GM12801 (cell line): ENCODE results near the gene IL1RAPL1.

Source experiments
- TF ChIP-seq, protein P1 (sequence below): IDR thresholded peaks from one replicate; pipeline ENCODE4 v1.5.1; 2011; ENCODE audit warnings: control low read depth; ENCODE audit not compliant: insufficient read length; ENCODE audit errors: extremely low read depth

Gene IL1RAPL1

DNA sequence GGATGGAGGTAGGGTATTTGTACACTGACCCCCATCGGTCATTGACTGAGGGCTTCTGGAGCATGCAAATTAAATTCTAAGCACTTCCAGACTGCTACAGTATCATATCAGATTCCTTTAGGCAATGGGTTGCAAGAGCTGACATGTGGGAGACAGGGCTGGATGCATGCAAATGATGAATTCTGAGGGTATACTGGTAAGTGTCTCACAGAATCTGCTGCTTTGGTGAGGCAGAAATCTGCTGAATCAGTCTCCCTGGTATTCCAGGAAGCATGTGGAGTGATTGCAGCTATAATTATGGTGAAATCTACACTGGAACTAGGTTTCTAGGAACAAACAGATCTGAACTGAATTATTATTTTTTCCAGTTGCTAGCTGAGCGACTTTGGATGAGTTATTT lies 943.3 kb downstream of the IL1RAPL1 start:
- TF ChIP-seq, protein P1, sequence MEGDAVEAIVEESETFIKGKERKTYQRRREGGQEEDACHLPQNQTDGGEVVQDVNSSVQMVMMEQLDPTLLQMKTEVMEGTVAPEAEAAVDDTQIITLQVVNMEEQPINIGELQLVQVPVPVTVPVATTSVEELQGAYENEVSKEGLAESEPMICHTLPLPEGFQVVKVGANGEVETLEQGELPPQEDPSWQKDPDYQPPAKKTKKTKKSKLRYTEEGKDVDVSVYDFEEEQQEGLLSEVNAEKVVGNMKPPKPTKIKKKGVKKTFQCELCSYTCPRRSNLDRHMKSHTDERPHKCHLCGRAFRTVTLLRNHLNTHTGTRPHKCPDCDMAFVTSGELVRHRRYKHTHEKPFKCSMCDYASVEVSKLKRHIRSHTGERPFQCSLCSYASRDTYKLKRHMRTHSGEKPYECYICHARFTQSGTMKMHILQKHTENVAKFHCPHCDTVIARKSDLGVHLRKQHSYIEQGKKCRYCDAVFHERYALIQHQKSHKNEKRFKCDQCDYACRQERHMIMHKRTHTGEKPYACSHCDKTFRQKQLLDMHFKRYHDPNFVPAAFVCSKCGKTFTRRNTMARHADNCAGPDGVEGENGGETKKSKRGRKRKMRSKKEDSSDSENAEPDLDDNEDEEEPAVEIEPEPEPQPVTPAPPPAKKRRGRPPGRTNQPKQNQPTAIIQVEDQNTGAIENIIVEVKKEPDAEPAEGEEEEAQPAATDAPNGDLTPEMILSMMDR = no peak

DNA sequence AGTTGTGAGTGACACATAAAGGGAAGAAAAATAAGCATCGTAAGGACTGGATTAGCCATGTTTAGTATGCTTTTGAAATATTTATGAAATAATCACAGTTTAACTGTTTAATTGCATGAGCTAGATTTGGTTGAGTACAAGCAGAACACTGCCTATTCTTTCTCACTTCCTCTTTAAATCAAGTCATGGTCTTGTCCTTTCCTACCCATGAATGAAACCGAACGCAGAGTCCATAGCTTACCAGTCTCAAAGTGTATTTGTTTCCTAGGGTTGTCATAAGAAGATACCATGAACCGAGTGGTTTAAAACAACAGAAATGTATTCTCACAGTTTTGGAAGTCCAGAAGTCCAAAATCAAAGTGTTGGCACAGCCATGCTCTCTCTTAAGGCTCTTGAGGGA lies 944.1 kb downstream of the IL1RAPL1 start:
- TF ChIP-seq, protein P1 = no peak

GRCh38 chrX:29535212-29536162 lies 948.2 kb downstream of the IL1RAPL1 start:
- TF ChIP-seq, protein P1 = no peak

DNA sequence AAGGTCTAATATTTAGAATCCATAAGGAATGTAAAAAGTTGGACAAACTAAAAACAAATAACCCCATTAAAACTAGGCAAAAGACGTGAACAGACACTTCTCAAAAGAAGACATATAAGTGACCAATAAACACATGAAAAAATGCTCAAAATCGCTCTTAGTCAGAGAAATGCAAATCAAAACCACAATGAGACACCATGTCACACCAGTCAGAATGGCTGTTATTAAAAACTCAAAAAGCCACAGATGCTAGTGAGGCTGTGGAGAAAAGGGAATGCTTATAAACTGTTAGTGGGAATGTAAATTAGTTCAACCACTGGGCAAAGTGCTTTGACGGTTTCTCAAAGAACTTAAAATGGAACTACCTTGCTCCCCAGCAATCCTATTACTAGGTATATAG lies 953.8 kb downstream of the IL1RAPL1 start:
- TF ChIP-seq, protein P1 = no peak

DNA sequence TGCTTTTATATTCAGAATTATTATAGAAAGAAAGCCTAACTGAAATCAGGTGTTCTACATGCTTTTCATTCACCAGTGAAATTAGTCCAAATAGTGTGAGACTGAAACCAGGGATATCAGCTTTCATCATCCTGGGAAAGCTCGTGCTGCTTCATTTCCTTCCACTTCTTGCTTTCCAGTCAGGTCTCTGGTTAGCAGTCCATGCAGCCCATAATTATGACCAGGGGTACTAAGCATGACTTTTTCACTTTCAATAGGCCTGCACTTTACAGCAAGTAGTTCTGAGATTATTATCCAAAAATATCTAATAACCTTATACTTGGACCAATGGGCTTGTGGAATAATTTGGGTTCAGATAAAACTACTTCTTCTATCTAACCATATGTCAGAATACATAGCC lies 954.9 kb downstream of the IL1RAPL1 start:
- TF ChIP-seq, protein P1 = no peak

DNA sequence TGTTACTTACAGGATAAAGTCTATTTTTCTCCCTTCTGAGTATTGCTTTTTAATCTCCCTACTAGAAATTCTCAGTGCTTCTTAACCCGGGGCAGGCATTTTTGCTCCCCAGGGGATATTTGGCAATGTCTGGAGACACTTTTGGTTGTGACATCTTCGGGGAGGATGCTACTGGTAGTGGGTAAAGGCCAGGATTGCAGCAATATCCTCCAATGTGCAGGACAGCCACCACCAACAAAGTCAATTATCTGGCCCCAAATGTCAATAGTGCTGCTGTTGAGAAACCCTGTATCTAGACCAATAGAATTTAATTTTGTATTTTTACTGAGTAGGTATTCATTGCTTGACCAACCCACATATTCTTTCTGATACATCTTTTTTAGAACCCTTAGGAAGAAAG lies 958.6 kb downstream of the IL1RAPL1 start:
- TF ChIP-seq, protein P1 = no peak

GRCh38 chrX:29547877-29548276 lies 960.6 kb downstream of the IL1RAPL1 start:
- TF ChIP-seq, protein P1 = no peak
